Loucy (cell line): ENCODE results near the gene ZNF516.

ENCODE experiments used
- H2AFZ ChIP-seq: fragments of 200-600 bp; sonication (generic); 2 replicates; pipeline ENCODE4 v1.6.0; 2016; ENCODE audit warnings: antibody characterized with exemption, mild to moderate bottlenecking, low read length, moderate library complexity
- H3F3A ChIP-seq: fragments of 200-600 bp; 2 replicates; pipeline ENCODE4 v1.6.0; 2016; ENCODE audit warnings: antibody characterized with exemption, low read depth, mild to moderate bottlenecking
- H3K27me3 ChIP-seq: fragments of 200-600 bp; sonication (generic); 2 replicates; pipeline ENCODE4 v1.6.1; 2014; ENCODE audit warnings: low read length, mild to moderate bottlenecking; ENCODE audit not compliant: insufficient read depth, poor library complexity, severe bottlenecking
- H3K36me3 ChIP-seq: fragments of 200-600 bp; sonication (generic); 2 replicates; pipeline ENCODE4 v1.6.1; 2016; ENCODE audit warnings: low read length; ENCODE audit not compliant: insufficient read depth
- H3K4me1 ChIP-seq: fragments of 200-600 bp; sonication (generic); 2 replicates; pipeline ENCODE4 v1.5.1; 2014; ENCODE audit warnings: low read length, mild to moderate bottlenecking; ENCODE audit not compliant: insufficient read depth, poor library complexity, severe bottlenecking
- H3K4me2 ChIP-seq: fragments of 200-600 bp; sonication (generic); 2 replicates; pipeline ENCODE4 v1.6.0; 2014; ENCODE audit warnings: antibody characterized with exemption, low read length, low read depth, mild to moderate bottlenecking; ENCODE audit not compliant: poor library complexity, severe bottlenecking
- H3K4me3 ChIP-seq: fragments of 200-600 bp; sonication (generic); 2 replicates; pipeline ENCODE4 v1.5.1; 2014; ENCODE audit warnings: low read length, mild to moderate bottlenecking, mixed read lengths; ENCODE audit not compliant: poor library complexity, severe bottlenecking
- H3K79me2 ChIP-seq: fragments of 200-600 bp; sonication (generic); 2 replicates; pipeline ENCODE4 v1.6.1; 2014; ENCODE audit warnings: low read length; ENCODE audit not compliant: insufficient read depth
- H3K9ac ChIP-seq: fragments of 200-600 bp; sonication (generic); 2 replicates; pipeline ENCODE4 v1.6.0; 2014; ENCODE audit warnings: mild to moderate bottlenecking, low read depth, low read length, moderate library complexity; ENCODE audit not compliant: poor library complexity, severe bottlenecking
- H3K9me2 ChIP-seq: fragments of 200-600 bp; sonication (generic); replicated peaks from 2 replicates; pipeline ENCODE4 v1.6.1; 2016; ENCODE audit warnings: low read depth, low read length, mixed read lengths
- H3K9me3 ChIP-seq: fragments of 200-600 bp; sonication (generic); 2 replicates; pipeline ENCODE4 v1.6.1; 2014; ENCODE audit warnings: mild to moderate bottlenecking, antibody characterized with exemption, low read length, low read depth; ENCODE audit not compliant: insufficient read depth
- H4K20me1 ChIP-seq: fragments of 200-600 bp; sonication (generic); 2 replicates; pipeline ENCODE4 v1.6.0; 2014; ENCODE audit warnings: antibody characterized with exemption, low read length, mild to moderate bottlenecking; ENCODE audit not compliant: insufficient read depth, poor library complexity, severe bottlenecking
- CTCF ChIP-seq: fragments of 200-600 bp; sonication (generic); conservative IDR thresholded peaks from 2 replicates; pipeline ENCODE4 v1.5.1; 2014; ENCODE audit warnings: mild to moderate bottlenecking, antibody characterized with exemption, low read length
- EZH2phosphoT487 ChIP-seq: fragments of 200-600 bp; IDR thresholded peaks from 2 replicates; pipeline ENCODE4 v1.6.1; 2018; ENCODE audit warnings: antibody characterized with exemption, mild to moderate bottlenecking, moderate library complexity, borderline replicate concordance

ZNF516 gene

DNA sequence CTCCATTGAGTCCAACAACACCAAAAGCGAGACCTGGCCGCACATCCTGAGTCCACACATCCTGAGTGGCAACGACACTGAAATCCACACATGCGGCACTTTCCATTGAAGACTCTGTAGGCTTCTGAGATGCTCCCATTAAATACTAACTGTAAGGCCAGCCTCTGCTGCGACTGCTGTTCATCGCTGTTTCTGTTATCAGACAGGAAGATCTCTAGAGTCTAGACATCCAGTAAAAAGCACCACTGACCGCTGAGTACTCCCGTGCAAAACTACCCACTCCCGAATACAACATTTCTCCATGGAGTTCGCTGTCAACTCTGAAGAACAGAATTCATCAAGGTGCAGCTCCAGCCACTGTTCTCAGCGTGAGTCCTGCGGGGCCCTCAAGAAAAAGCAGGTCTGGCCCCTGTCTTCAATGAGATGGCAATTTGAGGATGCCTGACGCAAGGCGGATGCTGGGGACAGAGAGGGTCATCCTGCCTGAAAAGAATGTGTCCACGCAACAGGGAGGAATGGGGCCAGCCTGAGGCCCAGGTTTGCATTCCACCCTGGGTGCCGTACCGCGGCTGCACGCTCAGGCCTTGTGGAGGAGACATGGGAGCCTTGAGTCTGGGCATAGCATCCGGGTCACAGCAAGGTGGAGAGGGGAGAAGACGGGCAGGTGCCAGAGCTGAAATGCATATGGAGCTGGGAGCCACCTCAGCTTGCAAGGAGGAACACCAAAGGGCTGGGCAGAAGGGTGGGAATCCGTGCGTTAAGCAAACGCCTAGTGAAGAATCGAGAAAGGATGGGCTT, 61.9 kb downstream of the ZNF516 start:
- H3K4me3 ChIP-seq: no peak overlapping the region
- no peak overlapping the region for H3K4me2 ChIP-seq
- H3K79me2 ChIP-seq: no peaks in the 10 kb centered on the region; the same call in 1 of the 2 replicates
- no peaks in the 10 kb centered on the region for H3K9me2 ChIP-seq
- H3K27me3 ChIP-seq: no peaks in the 10 kb centered on the region
- no peaks in the 10 kb centered on the region for H3K36me3 ChIP-seq
- H3K4me1 ChIP-seq: no peaks in the 10 kb centered on the region
- no peaks in the 10 kb centered on the region for H3F3A ChIP-seq
- no peak overlapping the region for H3K9ac ChIP-seq
- TF ChIP-seq CTCF (no peak), EZH2phosphoT487 (no peak)
- no peaks in the 10 kb centered on the region for H4K20me1 ChIP-seq
- H2AFZ ChIP-seq: no peak overlapping the region
- no peaks in the 10 kb centered on the region for H3K9me3 ChIP-seq

- no peaks in the 10 kb centered on the region for H3F3A ChIP-seq
- TF ChIP-seq EZH2phosphoT487 (no peak), CTCF (no peak)
- H3K4me1 ChIP-seq: no peaks in the 10 kb centered on the region
- no peaks in the 10 kb centered on the region for H3K36me3 ChIP-seq
- H3K9me2 ChIP-seq: no peaks in the 10 kb centered on the region
- H3K9me3 ChIP-seq: no peaks in the 10 kb centered on the region
- H4K20me1 ChIP-seq: no peaks in the 10 kb centered on the region
- no peaks in the 10 kb centered on the region; the same call in 1 of the 2 replicates for H3K79me2 ChIP-seq
- H2AFZ ChIP-seq: no peak overlapping the region
- H3K4me2 ChIP-seq: no peak overlapping the region
- H3K4me3 ChIP-seq: no peak overlapping the region
- H3K9ac ChIP-seq: no peak overlapping the region
- H3K27me3 ChIP-seq: no peaks in the 10 kb centered on the region
These were observed 62.7 kb downstream of the ZNF516 start for GRCh38 chr18:76432274-76432755.

GRCh38 chr18:76431437-76432273, 63.4 kb downstream of the ZNF516 start:
- no peaks in the 10 kb centered on the region for H3K36me3 ChIP-seq
- H3F3A ChIP-seq: no peaks in the 10 kb centered on the region

More at GRCh38 chr18:76431437-76432273, 63.4 kb downstream of the ZNF516 start:
- H2AFZ ChIP-seq: no peak overlapping the region
- H3K9ac ChIP-seq: no peak overlapping the region
- H3K79me2 ChIP-seq: no peaks in the 10 kb centered on the region; the same call in 1 of the 2 replicates
- H3K9me3 ChIP-seq: no peaks in the 10 kb centered on the region
- H4K20me1 ChIP-seq: no peaks in the 10 kb centered on the region
- H3K27me3 ChIP-seq: no peaks in the 10 kb centered on the region
- no peak overlapping the region for H3K4me2 ChIP-seq
- H3K4me3 ChIP-seq: no peak overlapping the region
- no peaks in the 10 kb centered on the region for H3K9me2 ChIP-seq
- no peak for TF ChIP-seq CTCF
- TF ChIP-seq EZH2phosphoT487: no peak
- H3K4me1 ChIP-seq: no peaks in the 10 kb centered on the region
